GM19043 (cell line): ENCODE data around the gene FRMD1.

Experiments used
- ATAC-seq: cut with Tn5 transposase; IDR thresholded peaks from one replicate; pipeline ENCODE4 v1.9.1; 2021; ENCODE audit warnings: low read depth; ENCODE audit not compliant: unreplicated experiment

Gene FRMD1

DNA sequence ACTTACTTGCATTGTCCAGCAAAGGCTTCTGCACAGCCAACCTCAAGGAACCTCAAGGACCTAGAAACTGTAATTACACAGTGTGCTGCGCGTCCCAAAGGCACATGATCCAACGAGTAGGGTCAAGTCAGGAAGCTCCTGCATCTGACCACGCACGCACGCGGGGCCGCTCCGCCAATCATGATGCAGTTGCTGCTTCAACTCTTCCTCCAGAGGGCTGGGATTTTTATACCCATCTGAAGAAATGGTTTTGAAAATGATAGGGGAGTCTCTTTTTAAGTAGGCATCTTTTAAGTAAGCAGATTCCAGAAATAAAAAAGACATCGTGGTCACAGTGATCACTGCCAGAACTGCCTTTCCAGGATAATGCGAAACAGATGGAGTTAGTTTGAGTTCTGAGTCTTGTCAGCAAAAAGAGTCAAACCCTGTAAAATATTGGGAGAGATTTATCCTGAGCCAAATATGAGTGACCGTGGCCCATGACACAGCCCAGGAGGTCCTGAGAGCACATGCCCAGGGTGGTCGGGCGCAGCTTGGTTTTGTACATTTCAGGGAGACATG lies 47.5 kb downstream of the FRMD1 start:
- no peak for ATAC-seq

DNA sequence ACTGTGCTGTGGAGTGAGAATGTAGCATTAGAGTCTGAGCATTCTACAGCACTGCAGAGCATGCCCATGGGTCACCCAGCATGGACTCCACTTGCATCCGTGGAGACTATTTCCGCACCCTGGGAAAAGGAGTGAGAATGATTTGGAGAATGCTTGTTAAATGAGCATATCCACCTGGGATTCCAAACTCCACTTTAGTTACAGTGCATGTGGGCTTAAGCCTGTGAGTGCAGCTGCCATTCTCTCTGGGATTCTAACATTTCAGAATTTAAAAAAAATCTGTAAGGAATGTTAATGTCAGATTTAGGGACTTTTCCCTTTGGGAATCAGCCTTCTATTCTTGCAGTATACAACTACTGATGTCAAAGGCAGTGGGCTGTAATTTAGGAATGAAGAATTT lies 48.1 kb downstream of the FRMD1 start:
- no peak for ATAC-seq

GRCh38 chr6:168030218-168030746 lies 48.7 kb downstream of the FRMD1 start:
- no peak for ATAC-seq

DNA sequence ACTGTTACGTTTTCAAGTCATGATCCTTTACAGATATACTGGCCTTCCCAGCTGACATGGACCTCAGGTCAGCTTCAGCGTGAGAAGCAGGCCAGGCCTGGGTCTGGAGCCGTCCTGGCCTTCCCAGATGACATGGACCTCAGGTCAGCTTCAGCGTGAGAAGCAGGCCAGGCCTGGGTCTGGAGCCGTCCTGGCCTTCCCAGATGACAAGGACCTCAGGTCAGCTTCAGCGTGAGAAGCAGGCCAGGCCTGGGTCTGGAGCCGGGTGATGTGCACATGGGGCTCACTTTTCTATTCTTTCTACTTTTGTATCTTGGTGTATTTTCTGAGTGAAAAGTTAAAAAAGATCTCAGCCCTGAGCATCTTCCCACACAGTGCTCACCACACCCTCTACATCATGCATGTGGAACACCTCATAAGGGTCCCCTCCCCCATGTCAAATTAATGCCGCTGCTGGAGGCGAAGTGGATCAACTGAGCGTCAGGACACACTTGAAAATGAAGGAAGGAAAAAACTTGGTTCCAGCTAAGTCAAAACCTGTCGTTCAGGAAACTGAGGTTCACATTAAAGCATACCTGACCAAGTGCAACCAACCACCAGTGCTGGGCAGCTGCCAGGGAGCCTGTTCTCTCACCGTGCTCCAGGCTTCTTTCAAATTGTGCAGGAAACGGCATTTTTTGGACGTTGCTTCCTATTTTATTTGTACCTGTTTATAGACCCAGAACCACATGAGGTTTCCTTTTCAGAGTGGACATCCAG lies 49.4 kb downstream of the FRMD1 start:
- ATAC-seq = no peak

DNA sequence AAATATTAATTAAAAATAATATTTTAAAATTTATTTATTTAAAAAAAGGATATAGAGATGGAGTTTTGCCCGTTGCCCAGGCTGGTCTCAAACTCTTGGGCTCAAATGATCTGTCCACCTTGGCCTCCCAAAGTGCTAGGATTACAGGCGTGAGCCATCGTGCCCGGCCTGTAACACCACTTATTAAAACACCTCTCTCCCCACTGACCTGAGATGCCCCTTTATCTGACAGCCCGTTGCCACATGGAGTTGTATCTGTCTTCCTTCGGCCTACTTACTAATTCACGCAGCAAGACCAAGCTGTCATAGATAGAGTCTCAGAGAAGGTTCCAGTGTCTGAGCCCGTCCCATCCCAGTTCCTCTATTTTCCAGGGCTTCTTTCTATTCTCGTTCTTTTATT lies 50.8 kb downstream of the FRMD1 start:
- no peak for ATAC-seq

DNA sequence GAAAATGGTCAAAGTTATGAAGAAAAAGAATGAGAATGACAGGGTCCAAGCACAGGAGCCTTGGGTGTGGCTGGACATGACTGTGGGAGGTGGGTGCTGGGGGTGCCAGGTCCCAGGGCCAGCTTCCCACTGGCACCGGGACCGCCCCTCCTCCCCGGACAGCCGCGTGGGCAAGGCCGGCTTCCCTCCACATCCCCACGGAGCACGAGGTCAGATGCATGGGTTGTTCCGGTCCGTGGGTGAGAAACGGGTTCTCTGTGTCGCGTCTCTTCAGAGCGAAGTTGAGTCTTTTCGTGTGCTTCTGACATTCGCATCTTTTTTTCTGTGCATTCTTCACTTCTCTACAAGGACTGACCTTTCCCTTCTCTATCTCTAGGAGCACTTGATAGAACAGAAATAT lies 51.5 kb downstream of the FRMD1 start:
- ATAC-seq = no peak

DNA sequence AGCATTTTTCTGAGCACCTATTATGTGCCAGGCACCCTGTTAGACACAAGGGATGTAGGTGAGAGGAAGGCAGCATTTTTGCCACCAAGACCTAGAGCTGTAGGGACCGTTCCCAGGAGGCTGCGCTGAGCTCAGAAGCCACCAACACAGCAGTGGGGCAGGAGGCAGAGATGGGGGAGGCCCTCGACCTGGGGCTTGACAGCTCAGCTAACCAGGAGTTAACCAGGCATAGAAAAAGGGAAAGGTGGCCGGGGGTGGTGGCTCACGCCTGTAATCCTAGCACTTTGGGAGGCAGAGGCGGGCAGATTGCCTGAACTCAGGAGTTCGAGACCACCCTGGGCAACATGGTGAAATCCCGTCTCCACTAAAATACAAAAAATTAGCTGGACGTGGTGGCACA lies 52.1 kb downstream of the FRMD1 start:
- ATAC-seq = no peak

- ATAC-seq = no peak
These were observed 52.9 kb downstream of the FRMD1 start for GRCh38 chr6:168025831-168026710.

DNA sequence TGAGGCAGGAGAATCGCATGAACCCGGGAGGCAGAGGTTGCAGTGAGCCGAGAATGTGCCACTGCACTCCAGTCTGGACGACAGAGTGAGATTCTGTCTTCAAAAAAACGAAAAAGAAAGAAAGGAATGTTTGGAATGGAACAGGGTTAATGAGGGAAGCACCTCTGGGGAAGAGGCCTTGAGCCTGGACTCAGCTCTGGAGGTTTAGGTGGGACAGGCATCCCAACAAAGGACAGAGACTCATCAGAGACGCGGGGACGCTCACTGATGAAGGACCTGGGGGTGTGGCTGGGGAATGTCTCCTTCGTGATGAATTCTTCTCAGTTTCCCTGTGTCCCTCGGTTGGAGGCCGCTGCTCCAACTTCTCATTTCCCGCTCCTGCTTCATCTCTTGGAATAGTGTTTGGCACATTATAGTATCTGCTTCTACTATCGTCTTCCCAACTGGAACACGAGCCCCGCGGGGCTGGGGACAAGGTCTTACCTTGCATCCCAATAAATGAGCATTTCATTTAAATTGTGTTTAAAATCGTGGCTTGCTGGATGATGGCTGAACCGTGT lies 54.0 kb downstream of the FRMD1 start:
- ATAC-seq = no peak

- ATAC-seq = no peak
These were observed 56.3 kb downstream of the FRMD1 start for GRCh38 chr6:168022488-168023321.

DNA sequence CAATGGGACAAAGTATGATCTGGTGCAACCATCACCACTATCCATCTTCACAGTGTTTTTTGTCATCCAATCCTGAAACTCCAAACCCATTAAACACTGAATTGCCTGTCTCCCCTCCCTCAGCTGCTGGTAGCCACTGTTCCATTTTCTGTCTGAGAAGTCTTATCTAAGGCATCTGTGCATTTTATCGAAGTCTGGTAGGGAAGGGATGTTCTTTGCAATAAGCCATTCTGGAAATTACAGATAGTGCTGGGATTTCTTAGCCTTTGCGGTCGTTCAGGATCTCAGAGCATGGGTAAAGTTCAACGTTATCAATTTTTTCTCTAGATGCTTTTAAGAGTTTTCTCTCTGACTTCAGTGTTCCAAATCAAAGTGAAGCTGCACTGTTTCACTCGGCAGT lies 57.4 kb downstream of the FRMD1 start:
- ATAC-seq = no peak

GRCh38 chr6:168020242-168020641 lies 58.8 kb downstream of the FRMD1 start:
- no peak for ATAC-seq

DNA sequence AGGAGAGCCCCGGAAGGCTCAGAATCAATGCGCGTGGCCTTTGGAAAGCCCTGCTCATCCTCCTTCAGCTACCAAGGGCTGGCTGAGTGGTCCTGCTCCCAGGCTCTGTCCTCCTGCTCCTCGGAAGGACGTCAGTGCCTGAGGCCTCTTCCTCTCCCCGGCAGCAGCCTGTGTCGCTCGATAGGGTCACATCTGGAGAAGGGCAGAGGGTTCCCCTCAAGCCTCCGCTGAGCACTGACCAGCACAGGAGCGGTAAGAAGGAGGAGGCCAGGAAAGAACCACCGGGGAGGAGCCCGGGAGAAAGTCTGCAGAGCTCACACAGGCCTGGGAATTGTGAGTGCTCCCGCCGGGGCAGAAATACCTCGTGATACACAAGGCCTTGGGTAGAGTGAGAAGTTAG lies 60.3 kb downstream of the FRMD1 start:
- no peak for ATAC-seq

- no peak for ATAC-seq
These were observed 61.4 kb downstream of the FRMD1 start for GRCh38 chr6:168017629-168018028.

- ATAC-seq = no peak
These were observed 62.1 kb downstream of the FRMD1 start for GRCh38 chr6:168016721-168017525.

DNA sequence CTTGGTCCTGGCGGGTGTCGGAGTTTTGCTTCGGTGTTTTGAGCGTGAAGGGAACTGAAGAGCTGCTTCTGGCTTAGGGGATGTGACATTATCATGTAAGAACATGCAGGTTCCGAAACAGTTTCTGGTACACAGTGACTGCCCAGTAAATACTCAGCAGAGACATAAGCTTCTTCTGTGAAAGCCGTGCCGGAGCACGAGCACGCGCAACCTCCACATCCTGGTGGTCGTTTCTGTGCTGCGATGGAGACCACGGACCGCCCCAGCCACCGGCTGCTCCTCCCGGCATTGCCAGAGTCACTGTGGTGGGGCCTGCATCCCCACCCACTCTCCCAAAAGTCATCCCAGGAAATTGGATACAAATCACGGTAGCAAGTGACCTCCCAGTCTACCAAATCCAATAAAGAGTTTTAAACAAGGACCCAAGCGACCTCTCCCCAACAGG lies 62.8 kb downstream of the FRMD1 start:
- no peak for ATAC-seq

DNA sequence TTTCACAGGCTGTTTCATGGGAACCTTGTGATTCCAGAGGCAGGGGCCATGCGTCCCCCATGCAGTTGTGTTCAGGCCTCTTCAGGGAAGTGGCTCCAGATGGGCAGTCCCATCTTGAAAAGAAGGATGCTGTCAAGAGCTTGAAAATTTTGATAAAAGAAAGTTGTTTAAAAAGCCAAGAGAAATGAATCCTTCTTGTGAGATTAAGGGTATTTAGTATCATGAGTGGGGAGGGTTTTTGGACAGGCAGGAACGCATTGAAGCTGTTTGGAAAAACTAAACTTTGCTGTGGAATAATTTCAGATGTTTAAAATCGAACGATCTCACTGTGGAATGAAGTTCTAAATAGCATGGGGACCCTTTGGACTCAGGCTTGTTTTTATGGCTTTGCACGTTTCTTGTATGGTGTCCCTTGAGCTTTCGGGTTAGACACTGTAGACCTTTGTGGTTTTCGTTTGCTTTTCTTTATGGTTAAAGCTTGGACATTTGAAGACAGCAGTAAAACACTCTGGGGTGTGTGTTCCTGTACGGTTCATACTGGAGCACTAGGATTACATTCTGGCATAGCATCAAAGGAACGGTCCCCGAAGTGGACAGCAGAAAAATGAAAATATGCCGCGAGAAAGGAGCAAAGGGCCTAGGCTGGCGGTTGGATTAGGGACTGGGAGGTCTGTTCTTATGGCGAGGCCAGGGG lies 63.4 kb downstream of the FRMD1 start:
- ATAC-seq = no peak

- ATAC-seq = no peak
These were observed 64.0 kb downstream of the FRMD1 start for GRCh38 chr6:168015009-168015408.

DNA sequence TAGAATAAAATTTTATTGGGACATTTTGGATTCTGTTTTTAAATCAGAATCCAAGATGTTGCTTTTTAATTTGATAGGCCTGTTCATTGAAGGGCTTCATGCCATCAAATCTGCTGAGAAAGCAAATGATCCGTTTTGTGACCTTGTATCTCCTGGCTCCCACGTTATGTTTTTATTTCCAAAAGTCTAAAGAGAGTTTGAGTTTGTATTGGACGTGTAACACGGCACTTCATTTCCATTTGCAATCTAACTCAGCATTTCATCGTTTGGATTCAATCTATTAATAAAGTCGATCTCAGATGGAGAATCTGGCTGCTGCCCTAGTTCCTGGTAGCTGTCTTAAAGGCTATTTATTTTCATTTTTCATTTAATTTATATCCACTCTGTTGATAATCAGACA lies 64.6 kb downstream of the FRMD1 start:
- ATAC-seq = no peak
